ENCODE results near the gene LGALS3. TPM values are rescaled to one million over a fixed set of nuclear protein-coding genes. Genes with fewer than 3 reads are reported as not detected.
A peak's percentile ranks its signal among the peaks of the same experiment; 100 is the strongest.

Gene LGALS3
- total and polyA plus RNA-seq, 11 donors, result 143 to 372 (median 205) TPM

DNA sequence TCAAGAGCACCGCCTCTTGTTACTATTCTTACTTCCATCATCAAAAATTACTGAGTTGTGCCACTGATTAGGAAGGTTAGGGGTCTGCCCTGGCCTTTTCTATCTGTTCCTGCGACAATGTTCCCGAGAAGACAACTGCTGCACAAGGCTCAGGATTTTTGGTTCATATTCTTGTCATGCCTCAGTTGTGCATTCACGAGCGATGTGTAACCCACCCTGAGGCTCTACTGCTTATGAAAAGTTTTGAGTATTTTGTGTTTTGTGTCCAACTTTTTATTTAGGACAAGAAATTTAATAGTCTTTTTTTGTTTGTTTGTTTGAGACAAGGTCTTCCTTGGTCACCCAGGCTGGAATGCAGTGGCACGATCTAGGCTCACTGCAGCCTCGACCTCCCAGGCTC is 23.1 kb upstream of the LGALS3 start:
- H3K4me3 ChIP-seq, result no peak overlapping the region
- TF ChIP-seq, protein P1, sequence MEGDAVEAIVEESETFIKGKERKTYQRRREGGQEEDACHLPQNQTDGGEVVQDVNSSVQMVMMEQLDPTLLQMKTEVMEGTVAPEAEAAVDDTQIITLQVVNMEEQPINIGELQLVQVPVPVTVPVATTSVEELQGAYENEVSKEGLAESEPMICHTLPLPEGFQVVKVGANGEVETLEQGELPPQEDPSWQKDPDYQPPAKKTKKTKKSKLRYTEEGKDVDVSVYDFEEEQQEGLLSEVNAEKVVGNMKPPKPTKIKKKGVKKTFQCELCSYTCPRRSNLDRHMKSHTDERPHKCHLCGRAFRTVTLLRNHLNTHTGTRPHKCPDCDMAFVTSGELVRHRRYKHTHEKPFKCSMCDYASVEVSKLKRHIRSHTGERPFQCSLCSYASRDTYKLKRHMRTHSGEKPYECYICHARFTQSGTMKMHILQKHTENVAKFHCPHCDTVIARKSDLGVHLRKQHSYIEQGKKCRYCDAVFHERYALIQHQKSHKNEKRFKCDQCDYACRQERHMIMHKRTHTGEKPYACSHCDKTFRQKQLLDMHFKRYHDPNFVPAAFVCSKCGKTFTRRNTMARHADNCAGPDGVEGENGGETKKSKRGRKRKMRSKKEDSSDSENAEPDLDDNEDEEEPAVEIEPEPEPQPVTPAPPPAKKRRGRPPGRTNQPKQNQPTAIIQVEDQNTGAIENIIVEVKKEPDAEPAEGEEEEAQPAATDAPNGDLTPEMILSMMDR (IDR thresholded peaks at IDR 0.05), result no peak
- TF ChIP-seq POLR2A (IDR thresholded peaks at IDR 0.05), result no peak
- WGBS, 4 donors, result 70 to 77% (median 75%) methylated on average over 7 of the region's 7 CpGs
- H3K9me3 ChIP-seq, result peaks cover 0 to 6% (median 0%) of the 10 kb centered on the region in 12 donors
- intact Hi-C loops (cut with DNase I), result no loop called here
- peaks cover 21 to 80% (median 61%) of the 10 kb centered on the region in 12 donors for H3K4me1 ChIP-seq
- no peak for DNase-seq
- no peaks in the 10 kb centered on the region for H3K27me3 ChIP-seq
- no peaks in the 10 kb centered on the region for H3K36me3 ChIP-seq
- no peak for ATAC-seq
- H3K27ac ChIP-seq, result peak overlapping the region in 8 of 12 donors; percentile 0 to 96 (median 68)

GRCh38 chr14:55107766-55108554 is 21.1 kb upstream of the LGALS3 start:
- Histone ChIP-seq H3K4me3 (peak overlapping the region in 1 of 12 donors; percentile 19), H3K36me3 (no peaks in the 10 kb centered on the region), H3K9me3 (peaks cover 0 to 6% (median 0%) of the 10 kb centered on the region in 12 donors), H3K27ac (peak overlapping the region; percentile 77 to 94 (median 88)), H3K4me1 (peaks cover 15 to 61% (median 46%) of the 10 kb centered on the region in 12 donors), H3K27me3 (no peaks in the 10 kb centered on the region)
- peak; percentile 90 to 95 (median 93) for DNase-seq
- TF ChIP-seq, protein P1 (IDR thresholded peaks at IDR 0.05), result no peak
- TF ChIP-seq POLR2A (IDR thresholded peaks at IDR 0.05), result no peak
- WGBS, 4 donors, result 21 to 41% (median 24%) methylated on average over 18 to 19 of the region's 19 CpGs
- ATAC-seq, result peak; percentile 76 to 95 (median 93)
- intact Hi-C loops (cut with DNase I), result no loop called here

- TF ChIP-seq POLR2A (IDR thresholded peaks at IDR 0.05), result no peak
- no peak for DNase-seq
- peaks cover 8 to 43% (median 31%) of the 10 kb centered on the region in 12 donors for H3K4me1 ChIP-seq
- 97 to 100% (median 100%) methylated on average over 1 of the region's 1 CpG for WGBS, 4 donors
- intact Hi-C loops (cut with DNase I), result no loop called here
- no peak overlapping the region for H3K4me3 ChIP-seq
- H3K27me3 ChIP-seq, result no peaks in the 10 kb centered on the region
- no peaks in the 10 kb centered on the region for H3K36me3 ChIP-seq
- no peak overlapping the region for H3K27ac ChIP-seq
- H3K9me3 ChIP-seq, result no peaks in the 10 kb centered on the region
- ATAC-seq, result no peak
Measured at GRCh38 chr14:55109836-55110235, 19.2 kb upstream of the LGALS3 start.

DNA sequence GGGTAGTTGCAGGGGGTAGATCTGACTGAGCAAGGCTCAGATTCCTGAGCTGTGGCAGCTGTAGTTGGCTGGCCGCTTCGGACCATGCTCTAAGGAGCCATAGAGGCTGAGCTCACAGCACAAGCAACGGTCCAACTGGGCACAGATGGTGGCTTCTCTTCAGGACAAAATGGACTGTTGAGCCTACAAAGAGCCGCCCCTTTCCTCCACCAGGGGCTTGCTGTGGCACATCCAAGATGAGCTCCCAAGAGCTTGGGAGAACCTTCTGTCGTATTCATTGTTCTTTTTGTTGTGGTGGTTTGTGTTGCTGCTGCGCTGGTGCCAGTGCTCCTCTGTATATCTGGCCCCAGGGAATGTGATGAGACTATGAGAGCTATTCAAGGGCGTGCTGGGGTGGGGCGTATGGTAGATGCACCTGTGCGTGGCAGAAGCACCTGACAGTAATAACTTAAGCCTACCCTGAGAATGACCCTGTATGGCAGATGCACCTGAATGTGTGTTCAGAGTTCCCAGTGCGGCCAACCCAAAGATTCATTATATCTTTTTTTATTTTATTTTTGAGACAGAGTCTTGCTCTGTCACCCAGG is 17.8 kb upstream of the LGALS3 start:
- Histone ChIP-seq H3K4me1 (peaks cover 6 to 41% (median 24%) of the 10 kb centered on the region in 12 donors), H3K27ac (no peak overlapping the region), H3K27me3 (no peaks in the 10 kb centered on the region), H3K36me3 (no peaks in the 10 kb centered on the region), H3K9me3 (no peaks in the 10 kb centered on the region), H3K4me3 (no peak overlapping the region)
- WGBS, 4 donors, result 87 to 98% (median 97%) methylated on average over 8 to 10 of the region's 10 CpGs
- intact Hi-C loops (cut with DNase I), result no loop called here
- TF ChIP-seq, protein P1 (IDR thresholded peaks at IDR 0.05), result no peak
- TF ChIP-seq POLR2A (IDR thresholded peaks at IDR 0.05), result no peak
- DNase-seq, result no peak
- ATAC-seq, result no peak
